ENCODE data around the gene TSPO.

The TSPO gene

DNA sequence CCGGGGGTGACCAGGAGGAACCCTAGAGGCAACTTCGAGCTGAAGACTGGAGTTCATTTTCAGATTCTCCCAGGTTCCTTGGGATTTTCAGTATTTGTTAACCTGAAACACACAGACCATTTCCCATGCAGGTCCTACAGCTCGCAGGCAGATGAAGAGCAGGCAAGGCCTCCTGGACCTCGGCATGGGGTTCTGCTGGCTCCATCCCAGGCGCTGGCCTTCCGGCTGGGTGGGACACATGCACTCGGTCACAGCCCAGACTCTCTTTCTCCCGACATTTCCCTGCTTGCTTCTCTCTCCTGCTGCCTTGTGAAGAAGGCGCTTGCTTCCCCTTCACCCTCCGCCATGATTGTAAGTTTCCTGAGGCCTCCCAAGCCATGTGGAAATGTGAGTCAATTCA lies 51.0 kb downstream of the TSPO start:
- DNase-seq (ENCODE audit: low read depth in 2 of 2): no peak

DNA sequence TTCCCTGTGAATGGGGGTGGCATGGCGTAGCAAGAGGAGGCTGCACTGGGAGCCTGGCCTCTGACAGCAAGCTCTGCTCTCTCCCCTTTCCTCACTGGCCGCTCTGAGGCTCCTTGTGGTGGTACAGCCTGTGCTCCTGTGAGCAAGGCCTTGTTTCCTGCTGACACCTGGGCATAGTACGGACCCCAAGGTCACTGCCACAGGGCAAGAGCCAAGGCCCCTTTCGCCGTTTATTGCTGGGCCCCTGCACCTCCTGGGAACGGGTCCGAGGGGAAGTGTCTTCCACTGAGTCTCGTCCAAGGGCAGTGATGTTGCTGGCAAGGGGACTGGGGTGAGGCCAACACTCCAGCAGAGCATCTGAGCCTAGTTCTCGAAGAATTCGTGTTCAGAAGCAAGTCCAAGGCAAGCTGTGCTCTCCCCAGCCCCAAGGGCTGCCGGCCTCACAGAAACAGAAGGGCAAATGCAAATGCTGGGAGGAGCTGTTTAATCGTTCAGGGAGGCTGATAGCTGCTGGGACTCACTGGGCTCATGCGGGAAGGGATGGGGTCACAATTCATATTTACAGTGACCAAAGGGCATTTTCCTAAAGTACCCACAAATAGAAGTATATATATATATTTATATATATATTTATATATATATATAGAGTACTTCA lies 51.5 kb downstream of the TSPO start:
- DNase-seq (ENCODE audit: low read depth in 2 of 2): no peak

DNA sequence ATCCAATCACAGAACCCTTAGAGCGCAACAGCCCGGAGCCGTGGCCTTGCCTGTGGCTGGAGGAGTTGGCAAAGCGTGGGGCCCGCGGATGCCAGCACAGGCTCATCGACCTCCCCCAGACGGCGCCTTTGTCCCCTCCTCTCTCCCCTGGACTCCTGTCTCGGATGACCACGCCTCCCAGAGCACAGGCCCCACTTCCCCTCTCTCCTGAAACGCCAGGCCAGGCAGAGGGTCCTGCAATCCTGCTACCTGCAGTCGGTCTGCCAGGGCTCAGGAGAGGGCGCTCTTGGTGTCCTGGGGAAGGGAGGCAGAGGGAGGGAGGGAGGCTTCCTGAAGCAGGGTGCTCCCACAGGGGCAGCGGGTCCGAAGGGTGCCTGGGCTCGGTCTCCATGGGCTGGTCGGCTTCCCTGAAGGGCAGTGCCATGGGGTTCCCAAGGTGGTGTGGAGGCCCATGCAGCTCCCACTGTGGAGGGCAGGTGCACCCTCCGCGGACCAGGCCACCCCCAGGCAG lies 52.2 kb downstream of the TSPO start:
- no peak for DNase-seq (ENCODE audit: low read depth in 2 of 2)

DNA sequence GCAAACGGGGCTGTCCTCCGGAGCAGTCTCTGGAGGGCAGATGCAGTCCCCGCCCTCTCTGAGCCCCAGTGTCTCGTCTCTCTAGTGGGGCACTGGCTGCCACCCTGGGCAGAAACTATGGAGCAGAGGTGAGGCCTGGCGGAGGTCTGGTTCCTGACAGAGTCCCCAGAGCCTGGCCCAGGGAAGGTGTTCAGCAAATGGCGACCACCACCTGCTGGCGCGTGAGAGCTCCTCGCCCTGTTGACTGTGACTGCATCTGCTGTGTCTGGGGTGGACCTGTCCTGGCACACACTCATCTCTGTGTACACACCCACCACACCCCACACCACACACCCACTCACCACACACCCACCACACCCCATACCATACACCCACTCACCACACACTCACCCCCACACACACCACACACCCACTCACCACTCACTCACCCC lies 53.9 kb downstream of the TSPO start:
- no peak for DNase-seq (ENCODE audit: low read depth in 2 of 2)

DNA sequence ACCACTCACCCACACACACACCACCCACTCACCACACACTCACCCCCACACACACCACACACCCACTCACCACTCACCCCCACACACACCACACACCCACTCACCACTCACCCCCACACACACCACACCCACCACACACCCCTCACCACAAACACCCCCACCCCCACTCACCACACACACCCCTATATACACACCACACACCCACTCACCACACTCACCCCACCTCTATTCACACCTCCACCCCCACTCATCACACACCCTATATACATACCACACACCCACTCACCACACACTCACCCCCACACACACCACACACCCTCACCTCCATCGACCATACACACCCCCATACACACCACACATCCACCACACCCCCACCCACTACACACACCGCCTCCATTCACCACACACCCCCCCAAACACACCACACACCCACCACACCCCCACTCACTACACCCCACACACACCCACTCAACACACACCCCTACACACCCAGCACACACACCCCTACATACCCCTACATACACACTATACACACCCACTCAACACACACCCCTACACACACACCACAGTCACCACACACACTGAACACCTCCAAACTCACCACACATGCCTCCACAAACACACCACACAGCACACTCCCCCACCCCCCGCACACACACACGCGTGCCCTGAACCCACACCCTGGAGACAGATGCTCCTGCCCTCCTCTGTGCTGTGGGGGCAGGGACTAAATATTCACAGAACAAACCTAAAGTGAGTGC lies 54.6 kb downstream of the TSPO start:
- no peak for DNase-seq (ENCODE audit: low read depth in 2 of 2)

GRCh38 chr22:43206509-43207161 lies 55.3 kb downstream of the TSPO start:
- no peak for DNase-seq (ENCODE audit: low read depth in 2 of 2)

DNA sequence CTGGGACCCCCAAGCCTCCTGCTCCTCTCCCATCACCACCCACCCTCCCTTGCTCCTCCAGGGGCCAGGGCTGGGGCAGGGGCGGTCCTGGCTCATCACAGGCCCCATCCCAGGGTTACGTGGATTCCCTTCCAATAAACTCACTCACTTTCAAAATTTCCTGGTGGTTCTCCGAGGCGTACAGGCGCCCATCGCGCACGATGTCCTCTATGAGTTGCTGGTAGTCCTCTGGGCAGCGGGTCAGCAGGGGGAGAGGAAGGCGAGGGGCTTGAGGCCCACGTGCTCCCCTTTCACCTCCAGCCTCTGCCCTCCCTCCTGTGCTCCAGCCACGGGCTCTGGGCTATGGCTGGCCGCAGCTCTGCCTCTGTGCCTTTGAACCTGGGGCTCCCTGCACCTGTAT lies 56.0 kb downstream of the TSPO start:
- DNase-seq (ENCODE audit: low read depth in 2 of 2): no peak

DNA sequence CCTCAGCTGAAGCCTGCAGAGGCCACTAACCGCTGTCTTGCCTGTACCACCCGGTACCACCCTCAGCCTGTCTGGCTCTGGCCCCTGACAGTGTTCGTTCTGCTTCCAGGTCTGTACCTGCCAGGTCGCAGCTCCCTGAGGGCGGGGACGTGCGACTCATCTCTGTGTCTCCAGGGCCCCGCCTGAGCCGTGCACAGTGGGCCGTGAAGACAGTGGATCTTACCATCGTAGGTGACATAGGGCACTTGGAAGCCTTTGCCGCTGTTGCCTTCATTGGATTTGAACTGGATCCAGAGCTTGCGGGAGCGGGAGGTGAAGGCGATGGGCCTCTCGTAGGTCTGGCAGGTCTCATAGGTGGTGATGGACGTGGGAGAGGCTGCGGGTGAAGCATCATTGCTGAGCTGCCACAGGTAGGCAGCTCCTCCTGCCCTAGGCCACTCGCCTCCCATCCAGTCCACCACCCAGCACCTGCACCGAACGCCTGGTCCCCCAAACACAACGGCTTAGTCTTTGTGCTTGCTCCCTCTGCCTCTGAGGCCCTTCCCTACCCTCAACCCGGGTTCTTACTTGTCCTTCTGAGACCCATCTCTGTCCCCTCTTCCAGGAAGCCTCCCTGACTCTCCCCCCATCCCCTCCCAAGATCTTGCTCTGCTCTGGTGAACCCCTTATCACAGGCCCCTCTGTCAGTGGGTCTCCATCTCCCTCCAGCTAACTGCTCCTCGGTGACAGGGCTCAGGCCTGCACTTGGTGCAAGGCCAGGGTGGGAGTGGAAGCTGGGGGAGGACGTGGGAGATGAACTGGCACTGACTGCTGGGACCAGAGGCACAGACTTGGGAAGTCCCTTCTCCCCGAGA lies 56.7 kb downstream of the TSPO start:
- no peak for DNase-seq (ENCODE audit: low read depth in 2 of 2)

- DNase-seq (ENCODE audit: low read depth in 2 of 2): no peak
These were observed 57.6 kb downstream of the TSPO start for GRCh38 chr22:43208703-43209522.

DNA sequence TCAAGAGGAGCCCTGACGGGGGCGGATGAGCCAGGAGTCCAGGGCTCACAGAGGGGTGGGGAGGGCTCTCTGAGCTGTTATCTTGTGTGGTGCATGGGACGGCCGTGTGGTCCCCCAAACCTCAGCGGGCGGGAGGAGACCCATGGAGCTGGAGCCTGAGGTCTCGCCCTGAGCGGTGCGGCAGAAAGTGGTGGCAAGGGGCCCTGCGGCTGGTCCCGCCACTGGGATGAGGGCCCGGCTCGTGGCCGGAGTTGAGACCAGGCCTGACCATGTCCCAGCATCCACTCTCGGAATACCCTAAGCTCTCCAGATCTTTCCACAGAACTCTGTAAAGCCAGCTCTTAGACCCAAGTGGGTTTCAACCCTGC lies 58.1 kb downstream of the TSPO start:
- DNase-seq (ENCODE audit: low read depth in 2 of 2): no peak

DNA sequence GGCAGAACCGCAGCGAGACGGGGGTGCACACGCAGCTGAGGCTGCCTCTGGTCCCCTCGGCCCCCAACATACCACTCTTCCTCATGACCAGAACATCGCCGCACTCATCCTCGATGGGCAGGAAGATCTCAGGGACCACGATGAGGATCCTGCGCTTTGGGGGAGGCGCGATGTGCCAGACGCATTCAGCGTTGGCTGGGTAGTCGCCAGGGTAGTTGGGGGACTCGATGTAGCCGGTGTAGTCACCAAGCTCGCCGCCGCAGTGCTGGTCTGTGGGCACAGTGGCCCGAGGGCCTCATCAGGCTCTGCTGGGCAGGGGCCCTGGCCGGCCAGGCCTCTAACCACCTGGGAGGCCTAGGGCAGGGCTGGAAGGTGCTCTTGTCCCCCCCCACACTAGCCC lies 58.6 kb downstream of the TSPO start:
- no peak for DNase-seq (ENCODE audit: low read depth in 2 of 2)

GRCh38 chr22:43210631-43211515 lies 59.5 kb downstream of the TSPO start:
- no peak for DNase-seq (ENCODE audit: low read depth in 2 of 2)

- no peak for DNase-seq (ENCODE audit: low read depth in 2 of 2)
These were observed 60.6 kb downstream of the TSPO start for GRCh38 chr22:43211941-43212433.

DNA sequence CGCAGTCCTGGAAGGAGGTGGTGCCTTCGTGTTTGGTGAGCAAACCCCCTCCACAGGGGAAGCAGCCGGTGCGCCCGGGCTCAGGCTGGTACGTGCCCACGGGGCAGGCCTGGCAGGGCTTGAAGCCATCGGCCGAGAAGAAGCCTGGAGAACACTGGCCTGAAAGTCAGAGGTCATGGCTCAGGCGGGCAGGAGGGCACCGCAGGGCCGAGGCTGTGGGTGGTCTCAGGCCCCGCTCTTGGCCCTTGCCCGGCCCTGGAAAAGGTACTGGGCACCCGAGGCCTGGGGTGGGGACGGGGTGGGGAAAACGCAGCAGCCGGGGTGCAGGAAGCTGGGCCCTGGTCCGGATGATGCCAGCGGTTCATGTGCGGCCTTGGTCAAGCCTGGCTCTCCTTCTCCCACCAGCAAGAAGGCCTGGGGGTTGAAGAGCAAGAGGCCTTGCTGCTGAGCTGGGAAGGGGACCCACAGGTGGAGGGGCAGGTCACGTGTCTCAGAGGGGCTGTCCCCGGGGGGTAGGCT lies 61.1 kb downstream of the TSPO start:
- no peak for DNase-seq (ENCODE audit: low read depth in 2 of 2)
